Heart left ventricle (tissue), 16 donors: ENCODE measurements around the gene APOE. TPM values are rescaled to one million over a fixed set of nuclear protein-coding genes. Genes with fewer than 3 reads are reported as not detected.

Experiments
- ATAC-seq, 4 donors: fragments of 200-7000 bp; cut with Tn5 transposase; one replicate each; pipeline ENCODE4 v1.9.1; 2020 to 2022; ENCODE audit warnings: moderate library complexity in 4 of 4, mild to moderate bottlenecking in 3 of 4, moderate number of reproducible peaks in 1 of 4
- DNase-seq, 5 donors: peaks; one replicate each; pipeline ENCODE4 v3.0.0-alpha.2; 2020
- H3K27ac ChIP-seq, 12 donors: fragments of 200-600 bp; sonication (generic) in 4 of 12; one replicate each; pipeline versions ENCODE4 v1.5.0 to v1.8.0; 2016 to 2022; ENCODE audit warnings: mild to moderate bottlenecking in 2 of 12
- H3K27me3 ChIP-seq, 9 donors: fragments of 200-600 bp; sonication (generic) in 2 of 9; one replicate each; pipeline versions ENCODE4 v1.5.1 to v1.8.0; 2016 to 2022; ENCODE audit warnings: mild to moderate bottlenecking in 3 of 9
- H3K36me3 ChIP-seq, 9 donors: fragments of 200-600 bp; sonication (generic) in 2 of 9; one replicate each; pipeline versions ENCODE4 v1.5.0 to v1.8.0; 2018 to 2022; ENCODE audit warnings: mild to moderate bottlenecking in 2 of 9
- H3K4me1 ChIP-seq, 12 donors: fragments of 200-600 bp; sonication (generic) in 4 of 12; one replicate each; pipeline versions ENCODE4 v1.5.0 to v1.8.0; 2016 to 2022; ENCODE audit warnings: mild to moderate bottlenecking in 3 of 12
- H3K4me3 ChIP-seq, 12 donors: fragments of 200-600 bp; sonication (generic) in 4 of 12; one replicate each; pipeline versions ENCODE4 v1.5.0 to v1.8.0; 2017 to 2022; ENCODE audit warnings: mild to moderate bottlenecking in 9 of 12, moderate library complexity in 4 of 12
- H3K9me3 ChIP-seq, 12 donors: fragments of 200-600 bp; sonication (generic) in 4 of 12; one replicate each; pipeline versions ENCODE4 v1.5.0 to v1.8.0; 2016 to 2022; ENCODE audit warnings: mild to moderate bottlenecking in 1 of 12
- POLR2A ChIP-seq, 2 donors: fragments of 450-650 bp; IDR thresholded peaks; one replicate each; pipeline ENCODE4 v1.6.1; 2017; ENCODE audit warnings: antibody characterized with exemption in 2 of 2, mild to moderate bottlenecking in 2 of 2, moderate library complexity in 2 of 2
- WGBS, 4 donors: extraction: QIAGEN DNeasy Blood & Tissue Kit in 2 of 4; methylation state at CpG; one replicate each; pipeline versions ENCODE4 v1.1.5 to v1.1.7; 2013 to 2018; 5-methylcytosine and 5-hydroxymethylcytosine counted together
- intact Hi-C, 10 donors: fragments of 100-400 bp; cut with DNase I; formaldehyde crosslinking; loops; one replicate each; pipeline versions ENCODE4 v1.11.1 to v1.14.2; 2022
- polyA plus RNA-seq, 2 donors: library from polyadenylated mRNA; stranded (reverse); fragments of 200-250 nt; gene quantifications; one replicate each; pipeline ENCODE4 v1.2.3, GENCODE V29; 2013
- total RNA-seq, 9 donors: library from RNA; depleted of rRNA in 2 of 9; stranded (reverse); fragments of >200 nt in 2 of 9; fragmentation: NEBNext Ultra II Directional in 3 of 9; extraction: Animal tissue kit (Norgen Biotek cat#: 25700) in 3 of 9; gene quantifications; one replicate each; pipeline versions ENCODE4 v1.1.0 to v1.2.4, GENCODE V29; 2016 to 2023
- TF ChIP-seq, protein P1 (sequence below), 12 donors: fragments of 200-600 bp; sonication (generic) in 4 of 12; IDR thresholded peaks; one replicate each; pipeline versions ENCODE4 v1.5.0 to v1.8.0; 2018 to 2022; ENCODE audit warnings: antibody characterized with exemption in 12 of 12, mild to moderate bottlenecking in 5 of 12
- donor health status: ischemic (EF 13 %, LVEDD 7.1; RV severe dilation, severe dysfunction).
- donor health status: healthy with polysubstance abuse.
- donor health status: DM: no; HTN: yes; CAD: no.
- donor health status: DM: no; HTN: no; CAD: no.
- donor health status: ischemic (EF 25% LVEDD 6.9; RV normal size, moderate dysfunction).
- donor health status: ischemic (EF 25% LVEDD 5.7; RV mildly dilated, moderate dysfunction).
- donor health status: healthy.
- donor health status: DM: yes; HTN: yes; CAD: no.
- donor health status: ischemic (EF 35%, LVEDD 5.7; RV mildly dilated, moderate dysfunction).
- donor health status: nonischemic (EF 11% LVEDD 7.7; RV severe dilation, severe dysfunction).
- donor health status: DM: yes; HTN: yes; CAD: no.
- donor health status: PGD.
- donor health status: ischemic (EF 29% LVEDD 5.4; RV normal size, mild dysfunction).
- donor health status: nonischemic (EF 23%, LVEDD 6.1; RV moderate dilation, normal function).

The APOE gene
- total and polyA plus RNA-seq, 11 donors = 4.1 to 149 (median 33.2) TPM

- 91 to 95% (median 93%) methylated on average over 8 of the region's 8 CpGs for WGBS, 4 donors
- peaks cover 0 to 93% (median 88%) of the 10 kb centered on the region in 9 donors for H3K36me3 ChIP-seq
- H3K4me3 ChIP-seq = no peak overlapping the region
Observed at GRCh38 chr19:44897835-44898234, 7.8 kb upstream of the APOE start.

GRCh38 chr19:44900328-44901244 is 5.0 kb upstream of the APOE start:
- 81 to 96% (median 94%) methylated on average over 5 to 19 of the region's 19 CpGs for WGBS, 4 donors

More at GRCh38 chr19:44897835-44898234, 7.8 kb upstream of the APOE start:
- intact Hi-C loops = loop anchor here in 1 of 10 donors (10.0 kb wide), 1 partner anchor 157 kb away; no protein-coding TSS in a partner anchor
- Histone ChIP-seq H3K27me3 (no peaks in the 10 kb centered on the region), H3K4me1 (peaks cover 0 to 6% (median 0%) of the 10 kb centered on the region in 12 donors), H3K27ac (no peak overlapping the region), H3K9me3 (no peaks in the 10 kb centered on the region)
- DNase-seq (no peak), ATAC-seq (no peak)
- TF ChIP-seq, protein P1, sequence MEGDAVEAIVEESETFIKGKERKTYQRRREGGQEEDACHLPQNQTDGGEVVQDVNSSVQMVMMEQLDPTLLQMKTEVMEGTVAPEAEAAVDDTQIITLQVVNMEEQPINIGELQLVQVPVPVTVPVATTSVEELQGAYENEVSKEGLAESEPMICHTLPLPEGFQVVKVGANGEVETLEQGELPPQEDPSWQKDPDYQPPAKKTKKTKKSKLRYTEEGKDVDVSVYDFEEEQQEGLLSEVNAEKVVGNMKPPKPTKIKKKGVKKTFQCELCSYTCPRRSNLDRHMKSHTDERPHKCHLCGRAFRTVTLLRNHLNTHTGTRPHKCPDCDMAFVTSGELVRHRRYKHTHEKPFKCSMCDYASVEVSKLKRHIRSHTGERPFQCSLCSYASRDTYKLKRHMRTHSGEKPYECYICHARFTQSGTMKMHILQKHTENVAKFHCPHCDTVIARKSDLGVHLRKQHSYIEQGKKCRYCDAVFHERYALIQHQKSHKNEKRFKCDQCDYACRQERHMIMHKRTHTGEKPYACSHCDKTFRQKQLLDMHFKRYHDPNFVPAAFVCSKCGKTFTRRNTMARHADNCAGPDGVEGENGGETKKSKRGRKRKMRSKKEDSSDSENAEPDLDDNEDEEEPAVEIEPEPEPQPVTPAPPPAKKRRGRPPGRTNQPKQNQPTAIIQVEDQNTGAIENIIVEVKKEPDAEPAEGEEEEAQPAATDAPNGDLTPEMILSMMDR (IDR thresholded peaks at IDR 0.05) = no peak
- TF ChIP-seq POLR2A (IDR thresholded peaks at IDR 0.05) = no peak

DNA sequence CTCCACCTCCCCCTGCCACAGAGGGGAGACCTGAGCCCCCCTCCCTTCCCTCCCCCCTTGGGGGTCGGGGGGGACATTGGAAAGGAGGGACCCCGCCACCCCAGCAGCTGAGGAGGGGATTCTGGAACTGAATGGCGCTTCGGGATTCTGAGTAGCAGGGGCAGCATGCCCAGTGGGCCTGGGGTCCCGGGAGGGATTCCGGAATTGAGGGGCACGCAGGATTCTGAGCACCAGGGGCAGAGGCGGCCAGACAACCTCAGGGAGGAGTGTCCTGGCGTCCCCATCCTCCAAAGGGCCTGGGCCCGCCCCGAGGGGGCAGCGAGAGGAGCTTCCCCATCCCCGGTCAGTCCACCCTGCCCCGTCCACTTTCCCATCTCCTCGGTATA is 2.4 kb upstream of the APOE start:
- peaks cover 0 to 23% (median 6%) of the 10 kb centered on the region in 12 donors for H3K4me1 ChIP-seq
- TF ChIP-seq, protein P1 (IDR thresholded peaks at IDR 0.05) = no peak
- TF ChIP-seq POLR2A (IDR thresholded peaks at IDR 0.05) = no peak
- intact Hi-C loops = loop anchor here in 9 of 10 donors (1.0 to 10.0 kb wide), 11 partner anchors 48 to 442 kb away; partner anchors contain the start of genes EXOC3L2 (in 1 of the 9) and KLC3 (in 1 of the 9)
- no peaks in the 10 kb centered on the region for H3K9me3 ChIP-seq
- ATAC-seq (peak in 3 of 4 donors; percentile 3 to 11 (median 9)), DNase-seq (no peak)
- H3K27me3 ChIP-seq = peaks cover 0 to 34% (median 15%) of the 10 kb centered on the region in 9 donors
- no peak overlapping the region for H3K4me3 ChIP-seq
- 68 to 81% (median 70%) methylated on average over 14 to 15 of the region's 15 CpGs for WGBS, 4 donors
- no peak overlapping the region for H3K27ac ChIP-seq
- peaks cover 0 to 47% (median 39%) of the 10 kb centered on the region in 9 donors for H3K36me3 ChIP-seq

More at GRCh38 chr19:44900328-44901244, 5.0 kb upstream of the APOE start:
- intact Hi-C loops = loop anchor here in 8 of 10 donors (5.0 to 10.0 kb wide), 8 partner anchors 52 to 444 kb away; partner anchors contain the start of genes EXOC3L2 (in 1 of the 8) and KLC3 (in 1 of the 8)
- no peak for ATAC-seq
- Histone ChIP-seq H3K9me3 (no peaks in the 10 kb centered on the region), H3K4me3 (no peak overlapping the region), H3K27ac (no peak overlapping the region), H3K27me3 (peaks cover 0 to 12% (median 5%) of the 10 kb centered on the region in 9 donors), H3K4me1 (peaks cover 0 to 13% (median 4%) of the 10 kb centered on the region in 12 donors), H3K36me3 (peaks cover 0 to 73% (median 65%) of the 10 kb centered on the region in 9 donors)
- DNase-seq = no peak
- TF ChIP-seq, protein P1 (IDR thresholded peaks at IDR 0.05) = no peak
- TF ChIP-seq POLR2A (IDR thresholded peaks at IDR 0.05) = no peak
